ENCODE data around the gene RNF34. TPM values are rescaled to one million over a fixed set of nuclear protein-coding genes. Genes with fewer than 3 reads are reported as not detected.

The RNF34 gene
- total and polyA plus RNA-seq, 7 donors: 19.8 to 52.4 (median 34.3) TPM

- no peaks in the 10 kb centered on the region for H3K36me3 ChIP-seq
- H3K27ac ChIP-seq: no peak overlapping the region
- H3K9me3 ChIP-seq: no peaks in the 10 kb centered on the region
- intact Hi-C loops (cut with DNase I): loop anchor here (2.0 kb wide), 1 partner anchor 46 kb away; the partner anchor contains the start of gene ANAPC5
- no peak for DNase-seq
- 97 to 99% methylated on average over 5 of the region's 5 CpGs for WGBS, 2 donors
- H3K4me1 ChIP-seq: peaks cover 0 to 33% (median 22%) of the 10 kb centered on the region in 4 donors
- no peak for TF ChIP-seq CTCF (IDR thresholded peaks at IDR 0.05)
- TF ChIP-seq POLR2A (IDR thresholded peaks at IDR 0.05): no peak
- no peak for TF ChIP-seq POLR2AphosphoS5 (IDR thresholded peaks at IDR 0.05)
- no peak for TF ChIP-seq EP300 (IDR thresholded peaks at IDR 0.05)
- H3K4me3 ChIP-seq: no peak overlapping the region
- H3K27me3 ChIP-seq: no peaks in the 10 kb centered on the region
These were observed 1.6 kb upstream of the RNF34 start for GRCh38 chr12:121398355-121398754.

- Histone ChIP-seq H3K9me3 (no peaks in the 10 kb centered on the region), H3K27ac (peak overlapping the region; percentile 91 to 92 (median 91)), H3K4me3 (peak overlapping the region; percentile 66 to 77 (median 70)), H3K4me1 (peaks cover 0 to 47% (median 38%) of the 10 kb centered on the region in 4 donors), H3K36me3 (no peaks in the 10 kb centered on the region), H3K27me3 (no peaks in the 10 kb centered on the region)
- intact Hi-C loops (cut with DNase I): no loop called here
- TF ChIP-seq POLR2A (IDR thresholded peaks at IDR 0.05) (no peak), CTCF (IDR thresholded peaks at IDR 0.05) (no peak)
- 0 to 1% methylated on average over 48 of the region's 48 CpGs for WGBS, 2 donors
- peak; percentile 73 for DNase-seq
These were observed 618 bp downstream of the RNF34 start for GRCh38 chr12:121400332-121401139.

- WGBS, 2 donors: 60 to 88% methylated on average over 5 of the region's 5 CpGs
- DNase-seq: no peak
- TF ChIP-seq CTCF (IDR thresholded peaks at IDR 0.05) (no peak), POLR2AphosphoS5 (IDR thresholded peaks at IDR 0.05) (no peak), POLR2A (IDR thresholded peaks at IDR 0.05) (no peak)
- H3K4me3 ChIP-seq: no peak overlapping the region
- peaks cover 0 to 49% (median 36%) of the 10 kb centered on the region in 4 donors for H3K4me1 ChIP-seq
- H3K36me3 ChIP-seq: peaks cover 0 to 9% (median 3%) of the 10 kb centered on the region in 4 donors
- intact Hi-C loops (cut with DNase I): no loop called here
- no peaks in the 10 kb centered on the region for H3K27me3 ChIP-seq
- peak overlapping the region in 1 of 4 donors; percentile 60 for H3K27ac ChIP-seq
- no peaks in the 10 kb centered on the region for H3K9me3 ChIP-seq
These were observed 3.8 kb downstream of the RNF34 start for GRCh38 chr12:121403721-121404120.

- whole genome bisulfite sequencing, 2 donors: 94 to 100% methylated on average over 1 of the region's 1 CpG
- intact Hi-C loops (cut with DNase I): no loop called here
- TF ChIP-seq EP300 (IDR thresholded peaks at IDR 0.05): no peak
- no peak for TF ChIP-seq POLR2A (IDR thresholded peaks at IDR 0.05)
- peak in 1 of 4 donors; percentile 31 for TF ChIP-seq POLR2AphosphoS5 (IDR thresholded peaks at IDR 0.05)
- no peak for TF ChIP-seq CTCF (IDR thresholded peaks at IDR 0.05)
- Histone ChIP-seq H3K36me3 (peaks cover 0 to 9% (median 3%) of the 10 kb centered on the region in 4 donors), H3K27me3 (no peaks in the 10 kb centered on the region), H3K4me3 (no peak overlapping the region), H3K27ac (peak overlapping the region in 3 of 4 donors; percentile 7 to 60 (median 48)), H3K9me3 (no peaks in the 10 kb centered on the region), H3K4me1 (peaks cover 0 to 42% (median 29%) of the 10 kb centered on the region in 4 donors)
- no peak for DNase-seq
These were observed 4.8 kb downstream of the RNF34 start for GRCh38 chr12:121404734-121405133.
